ENCODE results near the gene CACNG4.

Gene CACNG4

DNA sequence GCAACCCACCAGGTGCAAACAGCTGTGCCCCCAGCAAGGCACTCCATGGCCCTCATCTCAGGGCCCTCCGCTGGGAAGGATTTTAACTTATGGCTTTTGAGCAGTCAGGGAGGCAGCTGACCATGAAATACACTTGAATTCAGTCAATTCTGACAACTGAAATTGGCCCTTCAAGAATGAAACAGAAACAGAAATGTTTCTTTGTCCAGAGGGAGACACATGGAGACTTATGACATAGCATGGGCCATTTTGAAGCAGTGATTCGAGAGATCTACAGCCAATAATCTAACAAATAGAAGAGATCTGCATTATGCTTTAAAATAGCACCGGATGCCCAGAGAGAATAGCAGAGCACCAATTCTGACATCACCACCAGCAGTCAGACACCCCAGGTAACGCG, 87.3 kb downstream of the CACNG4 start:
- no peak for DNase-seq (ENCODE audit: extremely low read depth, low read depth)
- TF ChIP-seq, protein P1, sequence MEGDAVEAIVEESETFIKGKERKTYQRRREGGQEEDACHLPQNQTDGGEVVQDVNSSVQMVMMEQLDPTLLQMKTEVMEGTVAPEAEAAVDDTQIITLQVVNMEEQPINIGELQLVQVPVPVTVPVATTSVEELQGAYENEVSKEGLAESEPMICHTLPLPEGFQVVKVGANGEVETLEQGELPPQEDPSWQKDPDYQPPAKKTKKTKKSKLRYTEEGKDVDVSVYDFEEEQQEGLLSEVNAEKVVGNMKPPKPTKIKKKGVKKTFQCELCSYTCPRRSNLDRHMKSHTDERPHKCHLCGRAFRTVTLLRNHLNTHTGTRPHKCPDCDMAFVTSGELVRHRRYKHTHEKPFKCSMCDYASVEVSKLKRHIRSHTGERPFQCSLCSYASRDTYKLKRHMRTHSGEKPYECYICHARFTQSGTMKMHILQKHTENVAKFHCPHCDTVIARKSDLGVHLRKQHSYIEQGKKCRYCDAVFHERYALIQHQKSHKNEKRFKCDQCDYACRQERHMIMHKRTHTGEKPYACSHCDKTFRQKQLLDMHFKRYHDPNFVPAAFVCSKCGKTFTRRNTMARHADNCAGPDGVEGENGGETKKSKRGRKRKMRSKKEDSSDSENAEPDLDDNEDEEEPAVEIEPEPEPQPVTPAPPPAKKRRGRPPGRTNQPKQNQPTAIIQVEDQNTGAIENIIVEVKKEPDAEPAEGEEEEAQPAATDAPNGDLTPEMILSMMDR (IDR thresholded peaks at IDR 0.05; ENCODE audit: low read depth, low read length) = no peak

DNA sequence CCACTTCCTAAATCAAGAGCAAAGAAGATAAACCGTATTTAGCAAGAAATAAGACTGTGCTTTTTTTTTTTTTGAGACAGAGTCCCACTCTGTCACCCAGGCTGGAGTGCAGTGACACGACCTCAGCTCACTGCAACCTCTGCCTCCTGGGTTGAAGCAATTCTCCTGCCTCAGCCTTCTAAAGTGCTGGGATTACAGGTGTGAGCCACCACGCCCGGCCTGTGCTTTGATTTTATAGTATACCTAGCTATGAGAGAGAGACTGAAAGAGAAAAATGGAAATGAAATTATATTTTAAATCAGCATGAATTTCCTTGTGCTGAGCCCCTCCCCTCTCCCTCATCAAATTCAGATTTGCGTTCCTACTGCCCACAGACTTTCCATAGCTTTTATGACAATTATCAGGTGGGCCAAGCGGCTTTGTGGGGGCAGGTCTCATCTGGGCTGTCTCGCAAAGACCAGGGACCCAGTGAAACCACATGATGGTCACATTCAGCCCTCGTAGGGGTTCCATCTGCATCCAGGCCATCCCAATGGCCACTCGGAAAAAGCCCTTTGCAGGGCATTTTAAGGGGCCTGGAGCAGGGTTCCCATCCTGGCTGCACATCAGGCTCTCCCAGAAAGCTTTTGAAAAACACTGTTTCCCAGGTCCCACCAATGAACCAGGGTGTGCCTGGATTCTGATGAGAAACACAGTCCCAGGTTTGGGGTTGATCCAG, 88.4 kb downstream of the CACNG4 start:
- DNase-seq (ENCODE audit: extremely low read depth, low read depth) = no peak
- TF ChIP-seq, protein P1 (IDR thresholded peaks at IDR 0.05; ENCODE audit: low read depth, low read length) = no peak

GRCh38 chr17:67053438-67054000, 89.0 kb downstream of the CACNG4 start:
- no peak for DNase-seq (ENCODE audit: extremely low read depth, low read depth)
- TF ChIP-seq, protein P1 (IDR thresholded peaks at IDR 0.05; ENCODE audit: low read depth, low read length) = no peak

GRCh38 chr17:67054011-67054591, 89.6 kb downstream of the CACNG4 start:
- no peak for DNase-seq (ENCODE audit: extremely low read depth, low read depth)
- TF ChIP-seq, protein P1 (IDR thresholded peaks at IDR 0.05; ENCODE audit: low read depth, low read length) = no peak

DNA sequence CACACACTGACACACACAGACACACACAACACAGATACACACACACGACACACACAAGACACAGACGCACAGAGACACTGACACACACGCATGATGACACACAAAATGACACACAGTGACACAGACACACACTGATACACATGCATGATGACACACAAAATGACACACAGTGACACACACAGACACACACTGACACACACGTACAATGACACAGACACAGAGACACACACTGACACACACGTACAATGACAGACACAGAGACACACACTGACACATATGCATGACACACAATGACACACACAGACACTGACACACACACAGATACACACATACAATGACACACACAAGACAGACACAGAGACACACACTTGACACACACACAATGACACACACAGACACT, 90.1 kb downstream of the CACNG4 start:
- DNase-seq (ENCODE audit: extremely low read depth, low read depth) = no peak
- TF ChIP-seq, protein P1 (IDR thresholded peaks at IDR 0.05; ENCODE audit: low read depth, low read length) = no peak

GRCh38 chr17:67055041-67055443, 90.5 kb downstream of the CACNG4 start:
- TF ChIP-seq, protein P1 (IDR thresholded peaks at IDR 0.05; ENCODE audit: low read depth, low read length) = no peak
- DNase-seq (ENCODE audit: extremely low read depth, low read depth) = no peak
